IgD-negative memory B cell (primary cell): ENCODE data around the gene MRPL3. TPM values are rescaled to one million over a fixed set of nuclear protein-coding genes. Genes with fewer than 3 reads are reported as not detected.
"Not testable (repeated sequence)": the region's sequence is repeated elsewhere in the genome, so short reads cannot be mapped to it uniquely, and the experiment has no call there.

Source experiments
- H3K27ac Mint-ChIP-seq, 3 donors: one replicate each; pipeline ENCODE4 v1.8.0; 2020 to 2022; ENCODE audit warnings: mild to moderate bottlenecking in 3 of 3, mixed read lengths in 3 of 3, moderate library complexity in 1 of 3
- H3K27me3 Mint-ChIP-seq: one replicate; pipeline ENCODE4 v1.8.0; 2021; ENCODE audit warnings: mixed read lengths
- H3K36me3 Mint-ChIP-seq: one replicate; pipeline ENCODE4 v1.8.0; 2020; ENCODE audit warnings: mild to moderate bottlenecking, mixed read lengths
- H3K4me1 Mint-ChIP-seq, 3 donors: one replicate each; pipeline ENCODE4 v1.8.0; 2020 to 2022; ENCODE audit warnings: mixed read lengths in 3 of 3, mild to moderate bottlenecking in 1 of 3
- H3K4me3 Mint-ChIP-seq, 4 donors: one replicate each; pipeline ENCODE4 v1.8.0; 2020 to 2022; ENCODE audit warnings: mild to moderate bottlenecking in 4 of 4, mixed read lengths in 4 of 4, moderate library complexity in 3 of 4
- H3K9me3 Mint-ChIP-seq, 3 donors: one replicate each; pipeline ENCODE4 v1.8.0; 2020 to 2021; ENCODE audit warnings: mixed read lengths in 3 of 3, mild to moderate bottlenecking in 1 of 3
- polyA plus RNA-seq: library from polyadenylated mRNA; unstranded; fragments of 300-500 nt; fragmentation: Illumina TruSeq; gene quantifications from one replicate; pipeline ENCODE4 v1.2.3, GENCODE V29; 2021

Gene MRPL3
- polyA plus RNA-seq, 1 donor from 2014 or later, result 54.6 TPM

- no peaks in the 10 kb centered on the region for H3K36me3 Mint-ChIP-seq
- H3K27me3 Mint-ChIP-seq, result peaks cover 2% of the 10 kb centered on the region
- H3K9me3 Mint-ChIP-seq, result peaks cover 0 to 4% (median 0%) of the 10 kb centered on the region in 3 donors
- no peaks in the 10 kb centered on the region for H3K4me1 Mint-ChIP-seq
- no peak overlapping the region for H3K27ac Mint-ChIP-seq
- no peak overlapping the region for H3K4me3 Mint-ChIP-seq
Measured at GRCh38 chr3:131532645-131533044, 29.9 kb upstream of the MRPL3 start.

GRCh38 chr3:131530843-131531242 lies 28.1 kb upstream of the MRPL3 start:
- no peaks in the 10 kb centered on the region for H3K4me1 Mint-ChIP-seq
- H3K27me3 Mint-ChIP-seq, result peaks cover 11% of the 10 kb centered on the region
- H3K9me3 Mint-ChIP-seq, result peaks cover 0 to 4% (median 0%) of the 10 kb centered on the region in 3 donors
- no peak overlapping the region for H3K27ac Mint-ChIP-seq
- H3K36me3 Mint-ChIP-seq, result no peaks in the 10 kb centered on the region
- no peak overlapping the region for H3K4me3 Mint-ChIP-seq

- H3K4me3 Mint-ChIP-seq, result no peak overlapping the region
- H3K9me3 Mint-ChIP-seq, result peaks cover 0 to 4% (median 0%) of the 10 kb centered on the region in 3 donors
- H3K27ac Mint-ChIP-seq, result no peak overlapping the region
- H3K27me3 Mint-ChIP-seq, result peaks cover 13% of the 10 kb centered on the region
- H3K4me1 Mint-ChIP-seq, result no peaks in the 10 kb centered on the region
- no peaks in the 10 kb centered on the region for H3K36me3 Mint-ChIP-seq
Measured at GRCh38 chr3:131530388-131530787, 27.6 kb upstream of the MRPL3 start.

- Mint-ChIP-seq H3K36me3 (no peaks in the 10 kb centered on the region), H3K9me3 (no peaks in the 10 kb centered on the region), H3K27me3 (peaks cover 13% of the 10 kb centered on the region), H3K27ac (no peak overlapping the region), H3K4me3 (no peak overlapping the region), H3K4me1 (no peaks in the 10 kb centered on the region)
Measured at GRCh38 chr3:131526801-131527347, 24.1 kb upstream of the MRPL3 start.

GRCh38 chr3:131518680-131519079 lies 15.9 kb upstream of the MRPL3 start:
- H3K4me1 Mint-ChIP-seq, result no peaks in the 10 kb centered on the region
- peaks cover 0 to 3% (median 2%) of the 10 kb centered on the region in 3 donors for H3K9me3 Mint-ChIP-seq
- H3K27ac Mint-ChIP-seq, result no peak overlapping the region
- H3K27me3 Mint-ChIP-seq, result peaks cover 6% of the 10 kb centered on the region
- no peak overlapping the region for H3K4me3 Mint-ChIP-seq
- no peaks in the 10 kb centered on the region for H3K36me3 Mint-ChIP-seq

GRCh38 chr3:131505421-131505820 lies 2.6 kb upstream of the MRPL3 start:
- no peaks in the 10 kb centered on the region for H3K36me3 Mint-ChIP-seq
- no peaks in the 10 kb centered on the region for H3K27me3 Mint-ChIP-seq
- H3K27ac Mint-ChIP-seq, result no peak overlapping the region
- peaks cover 21 to 30% (median 28%) of the 10 kb centered on the region in 3 donors for H3K4me1 Mint-ChIP-seq
- no peaks in the 10 kb centered on the region for H3K9me3 Mint-ChIP-seq
- peak overlapping the region in 1 of 4 donors; percentile 12 for H3K4me3 Mint-ChIP-seq

- H3K27me3 Mint-ChIP-seq, result no peaks in the 10 kb centered on the region
- peak overlapping the region; percentile 96 to 100 (median 98) for H3K4me3 Mint-ChIP-seq
- H3K36me3 Mint-ChIP-seq, result no peaks in the 10 kb centered on the region
- H3K4me1 Mint-ChIP-seq, result peaks cover 24 to 38% (median 33%) of the 10 kb centered on the region in 3 donors
- H3K27ac Mint-ChIP-seq, result peak overlapping the region in 2 of 3 donors; percentile 92 to 98
- no peaks in the 10 kb centered on the region for H3K9me3 Mint-ChIP-seq
Measured at GRCh38 chr3:131503320-131503635, 507 bp upstream of the MRPL3 start.

- Mint-ChIP-seq H3K4me3 (peak overlapping the region; percentile 96 to 100 (median 98)), H3K36me3 (no peaks in the 10 kb centered on the region), H3K4me1 (peaks cover 24 to 38% (median 33%) of the 10 kb centered on the region in 3 donors), H3K27ac (peak overlapping the region; percentile 92 to 98 (median 95)), H3K9me3 (no peaks in the 10 kb centered on the region), H3K27me3 (no peaks in the 10 kb centered on the region)
Measured at GRCh38 chr3:131501949-131502348, 822 bp downstream of the MRPL3 start.

GRCh38 chr3:131494706-131495105 lies 8.1 kb downstream of the MRPL3 start:
- no peak overlapping the region for H3K4me3 Mint-ChIP-seq
- no peaks in the 10 kb centered on the region for H3K27me3 Mint-ChIP-seq
- no peaks in the 10 kb centered on the region for H3K9me3 Mint-ChIP-seq
- H3K4me1 Mint-ChIP-seq, result peaks cover 0 to 8% (median 3%) of the 10 kb centered on the region in 3 donors
- peaks cover 3% of the 10 kb centered on the region for H3K36me3 Mint-ChIP-seq
- H3K27ac Mint-ChIP-seq, result no peak overlapping the region

- Mint-ChIP-seq H3K36me3 (peaks cover 10% of the 10 kb centered on the region), H3K27ac (no peak overlapping the region), H3K9me3 (no peaks in the 10 kb centered on the region), H3K4me3 (no peak overlapping the region), H3K4me1 (peaks cover under 1 to 3% (median 3%) of the 10 kb centered on the region in 3 donors), H3K27me3 (no peaks in the 10 kb centered on the region)
Measured at GRCh38 chr3:131491775-131492174, 11.0 kb downstream of the MRPL3 start.

- Mint-ChIP-seq H3K27ac (no peak overlapping the region), H3K27me3 (no peaks in the 10 kb centered on the region), H3K36me3 (peaks cover 14% of the 10 kb centered on the region), H3K4me1 (peaks cover 4 to 6% (median 5%) of the 10 kb centered on the region in 3 donors), H3K4me3 (no peak overlapping the region), H3K9me3 (no peaks in the 10 kb centered on the region)
Measured at GRCh38 chr3:131491084-131491483, 11.7 kb downstream of the MRPL3 start.

- H3K27ac Mint-ChIP-seq, H3K9me3 Mint-ChIP-seq, H3K4me3 Mint-ChIP-seq, H3K27me3 Mint-ChIP-seq: not testable (repeated sequence)
- Mint-ChIP-seq H3K36me3 (peaks cover 12% of the 10 kb centered on the region), H3K4me1 (peaks cover 6 to 19% (median 12%) of the 10 kb centered on the region in 3 donors)
Measured at GRCh38 chr3:131486545-131486944, 16.2 kb downstream of the MRPL3 start.

- Mint-ChIP-seq H3K4me3 (no peak overlapping the region), H3K4me1 (peaks cover 6 to 19% (median 12%) of the 10 kb centered on the region in 3 donors), H3K36me3 (peaks cover 12% of the 10 kb centered on the region), H3K9me3 (no peaks in the 10 kb centered on the region), H3K27ac (no peak overlapping the region), H3K27me3 (no peaks in the 10 kb centered on the region)
Measured at GRCh38 chr3:131485119-131485518, 17.7 kb downstream of the MRPL3 start.

- H3K9me3 Mint-ChIP-seq, result no peaks in the 10 kb centered on the region
- no peak overlapping the region for H3K27ac Mint-ChIP-seq
- H3K36me3 Mint-ChIP-seq, result peaks cover 14% of the 10 kb centered on the region
- H3K27me3 Mint-ChIP-seq, result no peaks in the 10 kb centered on the region
- H3K4me3 Mint-ChIP-seq, result no peak overlapping the region
- peaks cover 6 to 19% (median 12%) of the 10 kb centered on the region in 3 donors for H3K4me1 Mint-ChIP-seq
Measured at GRCh38 chr3:131484496-131485111, 18.2 kb downstream of the MRPL3 start.

GRCh38 chr3:131480116-131480515 lies 22.7 kb downstream of the MRPL3 start:
- H3K9me3 Mint-ChIP-seq, result no peaks in the 10 kb centered on the region
- no peak overlapping the region for H3K27ac Mint-ChIP-seq
- peaks cover 2% of the 10 kb centered on the region for H3K36me3 Mint-ChIP-seq
- no peaks in the 10 kb centered on the region for H3K27me3 Mint-ChIP-seq
- no peak overlapping the region for H3K4me3 Mint-ChIP-seq
- peaks cover 3 to 15% (median 14%) of the 10 kb centered on the region in 3 donors for H3K4me1 Mint-ChIP-seq

- H3K4me3 Mint-ChIP-seq, result no peak overlapping the region
- no peaks in the 10 kb centered on the region for H3K9me3 Mint-ChIP-seq
- H3K27me3 Mint-ChIP-seq, result no peaks in the 10 kb centered on the region
- H3K4me1 Mint-ChIP-seq, result peaks cover 0 to 19% (median 16%) of the 10 kb centered on the region in 3 donors
- H3K27ac Mint-ChIP-seq, result no peak overlapping the region
- H3K36me3 Mint-ChIP-seq, result peaks cover 2% of the 10 kb centered on the region
Measured at GRCh38 chr3:131477813-131478212, 25.0 kb downstream of the MRPL3 start.
